ENCODE data around the gene DDX10. TPM values are rescaled to one million over a fixed set of nuclear protein-coding genes. Genes with fewer than 3 reads are reported as not detected.

Gene DDX10
- total RNA-seq, 4 donors from 2014 or later: 17.0 to 39.0 (median 34.3) TPM

DNA sequence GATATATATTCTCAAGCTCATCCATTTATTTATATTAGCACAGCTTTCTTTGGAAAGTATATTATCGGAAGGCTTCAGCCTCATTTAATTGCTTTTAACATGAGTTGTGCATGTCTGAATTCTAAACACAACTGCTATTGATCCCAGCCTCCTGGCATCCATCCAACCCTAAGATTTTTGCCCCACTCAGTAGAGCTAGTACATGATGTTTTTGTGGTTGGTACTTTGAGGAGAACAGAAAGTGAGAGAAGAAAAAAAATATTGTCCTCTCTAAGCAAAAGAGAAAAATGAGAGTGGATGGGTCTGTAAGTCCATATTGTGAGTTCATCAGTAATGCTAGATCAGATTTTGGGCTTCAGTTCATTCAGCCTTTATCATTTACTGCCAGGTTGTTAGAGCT is 198.7 kb downstream of the DDX10 start:
- no peaks in the 10 kb centered on the region for H3K27me3 ChIP-seq
- no peak for DNase-seq
- H3K9me3 ChIP-seq: no peaks in the 10 kb centered on the region
- H3K36me3 ChIP-seq: no peaks in the 10 kb centered on the region
- no peak overlapping the region for H3K27ac ChIP-seq
- no peak for TF ChIP-seq POLR2A (IDR thresholded peaks at IDR 0.05)
- TF ChIP-seq, protein P1, sequence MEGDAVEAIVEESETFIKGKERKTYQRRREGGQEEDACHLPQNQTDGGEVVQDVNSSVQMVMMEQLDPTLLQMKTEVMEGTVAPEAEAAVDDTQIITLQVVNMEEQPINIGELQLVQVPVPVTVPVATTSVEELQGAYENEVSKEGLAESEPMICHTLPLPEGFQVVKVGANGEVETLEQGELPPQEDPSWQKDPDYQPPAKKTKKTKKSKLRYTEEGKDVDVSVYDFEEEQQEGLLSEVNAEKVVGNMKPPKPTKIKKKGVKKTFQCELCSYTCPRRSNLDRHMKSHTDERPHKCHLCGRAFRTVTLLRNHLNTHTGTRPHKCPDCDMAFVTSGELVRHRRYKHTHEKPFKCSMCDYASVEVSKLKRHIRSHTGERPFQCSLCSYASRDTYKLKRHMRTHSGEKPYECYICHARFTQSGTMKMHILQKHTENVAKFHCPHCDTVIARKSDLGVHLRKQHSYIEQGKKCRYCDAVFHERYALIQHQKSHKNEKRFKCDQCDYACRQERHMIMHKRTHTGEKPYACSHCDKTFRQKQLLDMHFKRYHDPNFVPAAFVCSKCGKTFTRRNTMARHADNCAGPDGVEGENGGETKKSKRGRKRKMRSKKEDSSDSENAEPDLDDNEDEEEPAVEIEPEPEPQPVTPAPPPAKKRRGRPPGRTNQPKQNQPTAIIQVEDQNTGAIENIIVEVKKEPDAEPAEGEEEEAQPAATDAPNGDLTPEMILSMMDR (IDR thresholded peaks at IDR 0.05): no peak
- WGBS, 2 donors: 95 to 97% methylated on average over 1 of the region's 1 CpG
- intact Hi-C loops (cut with DNase I): no loop called here
- no peaks in the 10 kb centered on the region for H3K4me1 ChIP-seq
- no peak overlapping the region for H3K4me3 ChIP-seq (replicated peaks in 1 of 3)

DNA sequence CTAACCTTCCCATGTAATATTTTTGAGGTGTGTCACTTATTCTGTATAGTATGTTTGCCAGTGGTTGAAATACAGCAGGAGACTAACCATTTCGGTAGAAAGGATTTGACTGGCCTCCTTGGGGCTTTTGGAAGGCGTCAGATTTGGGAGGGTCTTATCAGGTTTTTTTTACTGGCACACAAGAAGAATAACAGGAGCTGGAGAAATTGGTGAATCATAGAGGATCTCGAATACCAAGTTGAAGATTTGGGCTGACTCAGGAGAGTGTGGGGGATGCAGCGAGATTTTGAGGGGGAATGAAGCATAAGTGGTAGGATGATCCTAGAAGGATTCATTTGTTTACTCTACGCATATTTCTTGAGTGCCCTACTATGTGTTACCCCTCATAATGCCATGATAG is 200.5 kb downstream of the DDX10 start:
- Histone ChIP-seq H3K36me3 (no peaks in the 10 kb centered on the region), H3K27ac (no peak overlapping the region), H3K4me1 (no peaks in the 10 kb centered on the region), H3K4me3 (replicated peaks in 1 of 3) (no peak overlapping the region), H3K27me3 (no peaks in the 10 kb centered on the region), H3K9me3 (no peaks in the 10 kb centered on the region)
- TF ChIP-seq, protein P1 (IDR thresholded peaks at IDR 0.05): no peak
- TF ChIP-seq POLR2A (IDR thresholded peaks at IDR 0.05): no peak
- intact Hi-C loops (cut with DNase I): no loop called here
- WGBS, 2 donors: 95 to 98% methylated on average over 5 of the region's 5 CpGs
- DNase-seq: no peak

DNA sequence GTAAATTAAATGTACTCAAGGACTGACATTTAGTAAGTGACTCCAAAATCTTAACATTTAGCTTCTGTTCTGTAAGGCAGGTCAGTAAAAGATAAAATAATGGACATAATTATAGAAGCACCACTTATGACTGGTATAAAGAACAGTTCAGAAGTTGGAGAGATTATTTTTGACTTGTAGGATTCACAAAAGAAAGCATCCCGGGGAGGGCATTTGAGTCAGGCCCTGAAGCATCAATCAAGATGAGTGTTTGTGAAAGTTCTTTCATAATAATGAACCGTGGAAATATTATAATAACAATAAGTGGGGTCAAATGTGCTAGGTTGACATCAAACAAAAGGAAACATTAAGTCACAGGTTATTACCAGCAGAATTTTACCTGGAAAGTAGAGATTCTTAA is 201.9 kb downstream of the DDX10 start:
- DNase-seq: no peak
- H3K36me3 ChIP-seq: no peaks in the 10 kb centered on the region
- intact Hi-C loops (cut with DNase I): no loop called here
- no peaks in the 10 kb centered on the region for H3K9me3 ChIP-seq
- H3K27me3 ChIP-seq: no peaks in the 10 kb centered on the region
- H3K4me3 ChIP-seq (replicated peaks in 1 of 3): no peak overlapping the region
- no peaks in the 10 kb centered on the region for H3K4me1 ChIP-seq
- WGBS, 2 donors: 80 to 85% methylated on average over 2 of the region's 2 CpGs
- TF ChIP-seq, protein P1 (IDR thresholded peaks at IDR 0.05): no peak
- no peak for TF ChIP-seq POLR2A (IDR thresholded peaks at IDR 0.05)
- no peak overlapping the region for H3K27ac ChIP-seq

DNA sequence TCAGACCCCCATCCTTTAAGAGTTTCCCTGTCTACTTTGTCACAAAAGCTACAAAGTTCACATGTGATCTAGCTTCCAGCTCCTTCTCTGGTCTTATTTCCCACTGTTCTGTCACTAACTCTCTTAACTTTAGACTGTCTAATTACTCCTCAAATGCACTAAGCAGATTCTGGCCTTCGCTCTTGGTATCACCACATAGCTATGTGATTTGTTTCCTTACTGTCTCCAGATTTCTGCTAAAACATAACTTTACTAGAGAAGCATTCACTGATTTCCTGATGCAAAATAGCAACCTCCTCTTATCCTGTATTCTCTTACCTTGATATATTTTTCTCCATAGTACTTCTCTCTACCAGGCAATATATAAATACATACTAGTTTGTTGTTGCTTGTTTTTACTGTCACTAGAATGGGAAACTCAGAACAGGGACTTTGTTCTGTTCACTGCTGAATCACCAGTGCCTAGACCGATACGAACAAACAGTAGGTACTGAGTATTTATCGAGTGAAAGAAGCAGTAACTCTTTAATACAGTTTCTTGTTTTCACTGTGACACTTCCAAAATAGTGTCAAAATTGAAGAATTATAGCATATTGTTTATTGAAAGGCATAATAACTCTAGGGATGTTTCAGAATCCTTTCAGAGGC is 205.6 kb downstream of the DDX10 start:
- Histone ChIP-seq H3K9me3 (no peaks in the 10 kb centered on the region), H3K4me1 (no peaks in the 10 kb centered on the region), H3K27ac (peak overlapping the region in 1 of 3 donors; percentile 3), H3K4me3 (replicated peaks in 1 of 3) (no peak overlapping the region), H3K27me3 (no peaks in the 10 kb centered on the region), H3K36me3 (no peaks in the 10 kb centered on the region)
- WGBS, 2 donors: 76 to 82% methylated on average over 4 of the region's 4 CpGs
- no peak for DNase-seq
- no peak for TF ChIP-seq POLR2A (IDR thresholded peaks at IDR 0.05)
- intact Hi-C loops (cut with DNase I): no loop called here

DNA sequence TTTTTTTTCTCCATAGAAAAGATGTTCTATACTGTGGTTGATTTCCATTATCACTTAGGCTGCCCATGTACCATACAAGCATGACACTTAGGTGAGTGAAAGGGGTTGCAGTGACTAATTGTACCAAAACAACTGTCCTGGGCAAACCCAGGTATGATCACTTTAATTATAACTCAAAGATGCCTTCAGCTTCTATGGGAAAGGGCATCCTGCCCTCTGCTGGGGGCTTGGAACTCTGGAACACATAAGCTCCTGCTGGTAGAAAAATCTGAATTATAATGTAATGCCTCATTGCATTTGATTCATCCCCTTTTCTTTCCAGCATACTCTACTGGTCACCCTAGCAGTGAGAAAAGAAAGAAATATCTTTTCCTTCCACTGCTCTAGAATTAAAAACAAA is 206.3 kb downstream of the DDX10 start:
- DNase-seq: peak; percentile 4 to 12

More for the DNA sequence above, 206.3 kb downstream of the DDX10 start:
- TF ChIP-seq POLR2A (IDR thresholded peaks at IDR 0.05): no peak
- TF ChIP-seq, protein P1 (IDR thresholded peaks at IDR 0.05): peak in 2 of 6 experiments; percentile 9 to 15
- Histone ChIP-seq H3K4me1 (no peaks in the 10 kb centered on the region), H3K27me3 (no peaks in the 10 kb centered on the region), H3K4me3 (replicated peaks in 1 of 3) (no peak overlapping the region), H3K27ac (no peak overlapping the region), H3K36me3 (no peaks in the 10 kb centered on the region), H3K9me3 (no peaks in the 10 kb centered on the region)
- intact Hi-C loops (cut with DNase I): no loop called here
